H9 (cell line): ENCODE data around the gene NMRAL1. TPM values are rescaled to one million over a fixed set of nuclear protein-coding genes. Genes with fewer than 3 reads are reported as not detected.

Experiments
- DNase-seq: peaks from one replicate; pipeline ENCODE4 v3.0.0-alpha.2; 2017
- H2AFZ ChIP-seq: one replicate; pipeline ENCODE4 v1.6.1; 2013; ENCODE audit warnings: mild to moderate bottlenecking, low read length, control low read depth, moderate library complexity
- H2AK5ac ChIP-seq: 2 replicates; pipeline ENCODE4 v1.6.1; 2013; ENCODE audit warnings: low read length, control low read depth, mixed read lengths; ENCODE audit not compliant: insufficient read length
- H2BK120ac ChIP-seq: one replicate; pipeline ENCODE4 v1.6.1; 2013; ENCODE audit warnings: low read depth, mild to moderate bottlenecking, low read length, control low read depth, inconsistent platforms; ENCODE audit not compliant: poor library complexity, severe bottlenecking
- H2BK12ac ChIP-seq: 2 replicates; pipeline ENCODE4 v1.6.1; 2013; ENCODE audit warnings: low read length, control low read depth, mixed read lengths, low read depth; ENCODE audit not compliant: insufficient read length
- H2BK15ac ChIP-seq: 2 replicates; pipeline ENCODE4 v1.6.1; 2013; ENCODE audit warnings: low read depth, low read length, control low read depth
- H2BK20ac ChIP-seq: one replicate; pipeline ENCODE4 v1.6.1; 2013; ENCODE audit warnings: low read depth, mild to moderate bottlenecking, low read length, control low read depth, inconsistent platforms; ENCODE audit not compliant: poor library complexity, severe bottlenecking
- H2BK5ac ChIP-seq: 2 replicates; pipeline ENCODE4 v1.6.1; 2013; ENCODE audit warnings: low read length, control low read depth, mixed read lengths; ENCODE audit not compliant: insufficient read length
- H3K14ac ChIP-seq: 2 replicates; pipeline ENCODE4 v1.6.1; 2013; ENCODE audit warnings: low read length, control low read depth; ENCODE audit not compliant: insufficient read depth
- H3K18ac ChIP-seq: 2 replicates; pipeline ENCODE4 v1.6.1; 2013; ENCODE audit warnings: low read depth, mild to moderate bottlenecking, mixed read lengths, low read length, control low read depth; ENCODE audit not compliant: insufficient read length
- H3K23ac ChIP-seq: 2 replicates; pipeline ENCODE4 v1.6.1; 2013; ENCODE audit warnings: low read length, control low read depth, mixed read lengths, low read depth; ENCODE audit not compliant: insufficient read length
- H3K23me2 ChIP-seq: 2 replicates; pipeline ENCODE4 v1.6.1; 2013; ENCODE audit warnings: low read depth, mild to moderate bottlenecking, mixed read lengths, low read length, control low read depth; ENCODE audit not compliant: insufficient read length, poor library complexity, severe bottlenecking
- H3K27ac ChIP-seq: 2 replicates; pipeline ENCODE4 v1.5.1; 2013; ENCODE audit warnings: low read length, control low read depth, mixed read lengths, low read depth; ENCODE audit not compliant: insufficient read length
- H3K27me3 ChIP-seq: 2 replicates; pipeline ENCODE4 v1.6.1; 2013; ENCODE audit warnings: low read length, control low read depth, inconsistent platforms; ENCODE audit not compliant: insufficient read depth
- H3K4ac ChIP-seq: 2 replicates; pipeline ENCODE4 v1.6.1; 2013; ENCODE audit warnings: low read depth, mild to moderate bottlenecking, control low read depth, inconsistent platforms, low read length, moderate library complexity
- H3K4me1 ChIP-seq: 2 replicates; pipeline ENCODE4 v1.6.1; 2013; ENCODE audit warnings: low read length, control low read depth, inconsistent platforms; ENCODE audit not compliant: insufficient read depth
- H3K4me2 ChIP-seq: 2 replicates; pipeline ENCODE4 v1.6.1; 2013; ENCODE audit warnings: low read length, control low read depth, mixed read lengths; ENCODE audit not compliant: insufficient read length, insufficient read depth
- H3K56ac ChIP-seq: 2 replicates; pipeline ENCODE4 v1.6.1; 2013; ENCODE audit warnings: low read depth, mild to moderate bottlenecking, mixed read lengths, low read length, control low read depth; ENCODE audit not compliant: insufficient read length
- H3K79me1 ChIP-seq: 2 replicates; pipeline ENCODE4 v1.6.1; 2013; ENCODE audit warnings: low read depth, mild to moderate bottlenecking, moderate library complexity, low read length, control low read depth, inconsistent platforms; ENCODE audit not compliant: insufficient read depth, poor library complexity, severe bottlenecking
- H3K79me2 ChIP-seq: 2 replicates; pipeline ENCODE4 v1.6.1; 2013; ENCODE audit warnings: low read length, control low read depth, inconsistent platforms; ENCODE audit not compliant: insufficient read depth
- H3K9ac ChIP-seq: 2 replicates; pipeline ENCODE4 v1.6.1; 2013; ENCODE audit warnings: low read length, control low read depth, mixed read lengths; ENCODE audit not compliant: insufficient read length; ENCODE audit errors: extremely low read depth
- H3K9me3 ChIP-seq: one replicate; pipeline ENCODE4 v1.6.1; 2013; ENCODE audit warnings: low read depth, low read length, inconsistent platforms; ENCODE audit not compliant: control insufficient read depth
- H3T11ph ChIP-seq: one replicate; pipeline ENCODE4 v1.6.1; 2013; ENCODE audit warnings: mild to moderate bottlenecking, low read length, control low read depth, inconsistent platforms
- H4K20me1 ChIP-seq: one replicate; pipeline ENCODE4 v1.6.1; 2013; ENCODE audit not compliant: control insufficient read depth, insufficient read length, insufficient read depth
- H4K5ac ChIP-seq: 2 replicates; pipeline ENCODE4 v1.6.1; 2013; ENCODE audit warnings: low read depth, mild to moderate bottlenecking, mixed read lengths, low read length, control low read depth; ENCODE audit not compliant: insufficient read length
- H4K8ac ChIP-seq: replicated peaks from 2 replicates; pipeline ENCODE4 v1.6.1; 2013; ENCODE audit warnings: low read length, control low read depth, mixed read lengths, low read depth; ENCODE audit not compliant: insufficient read length
- H4K91ac ChIP-seq: 2 replicates; pipeline ENCODE4 v1.6.1; 2013; ENCODE audit warnings: low read depth, mild to moderate bottlenecking, moderate library complexity, mixed read lengths, low read length, control low read depth; ENCODE audit not compliant: insufficient read length
- H3K27ac Mint-ChIP-seq, 3 experiments: 2 replicates in 2 of 3; 3 replicates in 1 of 3; pipeline ENCODE4 v1.8.0; 2020 to 2021; ENCODE audit warnings: mixed read lengths in 3 of 3, mild to moderate bottlenecking in 1 of 3, moderate library complexity in 1 of 3
- H3K27me3 Mint-ChIP-seq: 2 replicates; pipeline ENCODE4 v1.8.0; 2021; ENCODE audit warnings: low read depth, mild to moderate bottlenecking, moderate library complexity, mixed read lengths
- H3K36me3 Mint-ChIP-seq, 3 experiments: 2 replicates in 2 of 3; 3 replicates in 1 of 3; pipeline ENCODE4 v1.8.0; 2020 to 2021; ENCODE audit warnings: low read depth in 3 of 3, mixed read lengths in 3 of 3; ENCODE audit not compliant: insufficient read depth in 1 of 3
- H3K4me1 Mint-ChIP-seq, 2 experiments: 2 replicates each; pipeline ENCODE4 v1.8.0; 2020; ENCODE audit warnings: mixed read lengths in 2 of 2
- H3K4me3 Mint-ChIP-seq, 2 experiments: 2 replicates in 1 of 2; 3 replicates in 1 of 2; pipeline ENCODE4 v1.8.0; 2020 to 2021; ENCODE audit warnings: mild to moderate bottlenecking in 2 of 2, mixed read lengths in 2 of 2, moderate library complexity in 1 of 2
- H3K9me3 Mint-ChIP-seq, 2 experiments: 2 replicates in 1 of 2; 3 replicates in 1 of 2; pipeline ENCODE4 v1.8.0; 2020; ENCODE audit warnings: mild to moderate bottlenecking in 2 of 2, mixed read lengths in 2 of 2, moderate library complexity in 1 of 2
- CTCF ChIP-seq: fragments of 200-600 bp; sonication (generic); conservative IDR thresholded peaks from 3 replicates; pipeline ENCODE4 v1.8.0; 2021; ENCODE audit warnings: antibody characterized with exemption, mild to moderate bottlenecking
- WGBS: extraction: QIAGEN DNeasy Blood & Tissue Kit; methylation state at CpG from one replicate; pipeline ENCODE4 v1.1.7; 2013; ENCODE audit warnings: missing lambda C conversion rate, low lambda C conversion rate, mixed read lengths; ENCODE audit not compliant: insufficient read length; ENCODE audit errors: extremely low coverage; 5-methylcytosine and 5-hydroxymethylcytosine counted together
- total RNA-seq: library from RNA; stranded (reverse); gene quantifications from 2 replicates; pipeline ENCODE4 v1.2.1, GENCODE V29; 2021

NMRAL1 gene
- total RNA-seq, 1 experiment from 2014 or later, result 78.9 TPM

- no peak overlapping the region for H3T11ph ChIP-seq
- H2BK5ac ChIP-seq, result no peak overlapping the region
- H3K27ac ChIP-seq, result no peak overlapping the region
- H3K27ac Mint-ChIP-seq, result no peak overlapping the region; a peak in 2 of 7 replicates
- no peak overlapping the region for H3K4me2 ChIP-seq
- TF ChIP-seq CTCF, result no peak
- H3K23me2 ChIP-seq, result no peaks in the 10 kb centered on the region
- H3K23ac ChIP-seq, result no peak overlapping the region
- no peaks in the 10 kb centered on the region for H3K79me2 ChIP-seq
- no peak overlapping the region; a peak in 1 of 5 replicates for H3K4me3 Mint-ChIP-seq
- no peaks in the 10 kb centered on the region; the same call in 1 of the 2 replicates for H3K27me3 Mint-ChIP-seq
- H3K4me1 ChIP-seq, result no peaks in the 10 kb centered on the region
- no peak overlapping the region for H3K56ac ChIP-seq
- no peaks in the 10 kb centered on the region for H3K27me3 ChIP-seq
- no peak overlapping the region for H3K18ac ChIP-seq
- peaks cover 7 to 11% of the 10 kb centered on the region in 2 experiments for H3K4me1 Mint-ChIP-seq
- H4K91ac ChIP-seq, result no peak overlapping the region
- no peak overlapping the region for H2BK20ac ChIP-seq
- H4K8ac ChIP-seq, result no peak overlapping the region
- no peaks in the 10 kb centered on the region for H3K9me3 ChIP-seq
- no peak overlapping the region for H3K14ac ChIP-seq
- H3K4ac ChIP-seq, result no peak overlapping the region
- H4K20me1 ChIP-seq, result no peaks in the 10 kb centered on the region
- no peaks in the 10 kb centered on the region for H3K9me3 Mint-ChIP-seq
- no peak overlapping the region for H2AK5ac ChIP-seq
- no peak overlapping the region for H2BK15ac ChIP-seq
- H4K5ac ChIP-seq, result no peak overlapping the region
- H2AFZ ChIP-seq, result no peak overlapping the region
- WGBS, result no CpG with 5 or more reads among the region's 10 CpGs
- H2BK120ac ChIP-seq, result no peak overlapping the region
- no peak overlapping the region for H2BK12ac ChIP-seq
- H3K36me3 Mint-ChIP-seq, result peaks cover 14 to 58% (median 44%) of the 10 kb centered on the region in 3 experiments; a peak in 6 of 7 replicates
- no peak overlapping the region for H3K9ac ChIP-seq
- no peaks in the 10 kb centered on the region for H3K79me1 ChIP-seq
- no peak for DNase-seq
Observed at GRCh38 chr16:4455951-4456350, 18.5 kb downstream of the NMRAL1 start.
